ENCODE measurements around the gene NR1H3.

- no peak for TF ChIP-seq POLR2A (IDR thresholded peaks at IDR 0.05; ENCODE audit: low read depth, low read length)
- no peak for TF ChIP-seq CTCF (conservative IDR thresholded peaks at IDR 0.05; ENCODE audit: low read depth, low read length)
- no peak for TF ChIP-seq MAFK (IDR thresholded peaks at IDR 0.05; ENCODE audit: low read depth, low read length)
- TF ChIP-seq RAD21 (IDR thresholded peaks at IDR 0.05; ENCODE audit: low read length): no peak
- TF ChIP-seq BHLHE40 (IDR thresholded peaks at IDR 0.05; ENCODE audit: low read depth, low read length): no peak
- TF ChIP-seq USF2 (IDR thresholded peaks at IDR 0.05; ENCODE audit: low read depth, low read length): no peak
Measured at GRCh38 chr11:47213950-47214565, 43.7 kb upstream of the NR1H3 start.
